ENCODE results near the gene RIPOR3. TPM values are rescaled to one million over a fixed set of nuclear protein-coding genes. Genes with fewer than 3 reads are reported as not detected.
A peak's percentile ranks its signal among the peaks of the same experiment; 100 is the strongest.
"Not testable (repeated sequence)": the region's sequence is repeated elsewhere in the genome, so short reads cannot be mapped to it uniquely, and the experiment has no call there.

RIPOR3 gene
- total RNA-seq, 1 donor from 2014 or later: 0.41 TPM

GRCh38 chr20:50578778-50579165 lies 112.6 kb downstream of the RIPOR3 start:
- no peak for DNase-seq (ENCODE audit: extremely low read depth, low read depth, low spot score)

DNA sequence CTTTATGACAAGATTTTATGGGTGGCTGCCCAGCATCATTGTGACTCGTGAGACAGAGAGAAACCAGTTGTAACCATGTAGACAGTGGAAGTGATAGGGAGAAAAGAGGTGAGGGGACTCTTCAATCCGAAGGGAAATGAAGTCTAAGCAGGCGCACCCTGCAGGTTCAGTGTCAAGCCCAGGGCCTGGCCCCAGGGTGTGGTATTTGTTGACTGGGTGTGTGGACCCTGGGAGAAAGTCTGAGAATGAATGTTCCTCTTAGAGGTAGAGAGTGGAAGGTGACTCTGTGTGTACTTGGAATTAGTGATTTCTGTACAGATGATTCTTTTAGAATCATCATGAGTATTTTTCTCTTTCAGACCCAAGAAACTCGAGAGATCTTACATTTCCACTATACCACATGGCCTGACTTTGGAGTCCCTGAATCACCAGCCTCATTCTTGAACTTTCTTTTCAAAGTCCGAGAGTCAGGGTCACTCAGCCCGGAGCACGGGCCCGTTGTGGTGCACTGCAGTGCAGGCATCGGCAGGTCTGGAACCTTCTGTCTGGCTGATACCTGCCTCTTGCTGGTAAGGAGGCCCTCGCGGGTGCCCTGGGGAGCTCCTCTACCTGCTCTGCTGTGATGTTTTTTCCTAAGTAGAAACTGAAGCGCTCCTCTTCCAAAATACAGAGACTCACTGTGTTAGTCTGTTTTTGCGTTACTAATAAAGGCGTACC lies 113.1 kb downstream of the RIPOR3 start:
- DNase-seq (ENCODE audit: extremely low read depth, low read depth, low spot score): no peak

DNA sequence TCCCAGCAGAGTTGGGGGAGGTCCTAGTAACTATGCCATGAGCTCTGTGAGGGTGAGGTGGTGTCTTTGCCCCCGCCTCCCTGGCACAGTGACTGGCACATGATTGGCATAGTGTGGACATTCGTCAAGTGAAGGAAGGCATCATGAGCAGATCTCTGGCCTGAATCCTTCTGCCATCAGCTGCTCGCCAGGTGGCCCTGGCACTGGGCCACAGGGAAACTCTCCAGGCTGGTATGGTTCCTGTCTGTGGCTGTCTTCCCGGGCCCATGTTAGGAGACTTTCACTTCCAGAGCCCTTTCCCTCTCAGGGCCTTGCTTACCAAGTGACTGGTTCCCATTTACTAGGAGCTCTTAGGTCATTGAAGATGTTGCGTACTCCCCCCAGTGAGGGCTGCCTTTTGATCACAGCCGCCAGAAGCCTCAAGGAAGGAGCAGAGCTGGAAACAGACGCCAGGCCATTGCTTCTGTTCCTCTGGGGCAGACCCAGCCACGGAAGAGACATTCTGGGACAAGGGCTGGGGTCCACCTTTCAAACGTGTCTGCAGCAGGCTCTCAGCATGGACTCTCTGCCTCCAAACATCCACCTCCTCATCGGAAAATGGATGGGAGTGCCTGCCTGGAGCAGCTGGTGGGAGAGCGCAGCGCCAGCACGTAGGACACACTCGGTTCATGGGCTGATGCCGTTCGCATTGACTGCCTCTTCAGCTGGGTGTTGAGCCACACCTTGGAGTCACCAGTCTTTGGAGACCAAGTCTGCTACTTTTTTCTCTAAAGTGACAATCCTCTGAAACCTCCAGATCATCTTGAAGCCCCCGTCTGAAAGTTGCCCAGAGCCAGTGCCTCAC lies 113.9 kb downstream of the RIPOR3 start:
- DNase-seq (ENCODE audit: extremely low read depth, low read depth, low spot score): no peak

DNA sequence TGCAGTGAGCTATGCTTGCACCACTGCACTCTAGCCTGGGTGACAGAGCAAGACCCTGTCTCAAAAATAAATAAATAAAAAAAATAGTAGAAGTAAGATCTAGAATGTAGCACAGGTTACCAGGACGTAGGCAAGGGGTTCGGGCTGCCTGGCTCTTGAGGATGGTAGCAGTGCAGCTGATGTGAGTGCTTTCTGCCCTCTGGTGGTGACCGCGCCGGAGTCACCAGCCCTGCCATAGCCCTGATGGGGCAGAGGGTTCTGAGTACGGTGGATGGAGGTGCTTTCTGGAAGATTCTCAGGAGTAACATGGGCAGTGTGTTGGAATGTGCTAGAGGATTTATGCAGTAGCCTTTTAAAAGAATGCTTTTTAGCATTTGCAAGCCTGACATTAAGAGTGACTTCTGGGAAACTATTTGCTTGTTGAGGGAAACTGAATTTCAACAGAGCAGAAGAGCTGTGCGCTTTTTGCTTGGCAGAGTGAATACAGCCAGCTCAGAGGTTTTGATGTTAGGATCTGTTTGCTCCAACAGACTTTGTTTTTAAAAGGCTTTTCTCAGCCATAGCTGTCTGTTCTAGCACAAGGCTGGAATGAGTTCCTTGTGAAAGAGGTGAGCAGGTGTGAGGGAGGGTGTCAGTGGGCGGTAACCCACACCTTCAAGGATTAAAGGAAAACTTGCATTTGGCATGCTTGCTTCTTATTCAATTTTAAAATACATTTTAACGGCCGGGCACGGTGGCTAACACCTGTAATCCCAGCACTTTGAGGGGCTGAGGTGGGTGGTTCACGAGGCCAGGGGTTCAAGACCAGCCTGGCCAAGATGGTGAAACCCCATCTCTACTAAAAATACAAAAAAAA lies 115.2 kb downstream of the RIPOR3 start:
- DNase-seq (ENCODE audit: extremely low read depth, low read depth, low spot score): no peak

GRCh38 chr20:50574586-50574985 lies 116.8 kb downstream of the RIPOR3 start:
- no peak for DNase-seq (ENCODE audit: extremely low read depth, low read depth, low spot score)

- DNase-seq (ENCODE audit: extremely low read depth, low read depth, low spot score): no peak
Measured at GRCh38 chr20:50574108-50574507, 117.2 kb downstream of the RIPOR3 start.

GRCh38 chr20:50572938-50573777 lies 118.2 kb downstream of the RIPOR3 start:
- no peak for DNase-seq (ENCODE audit: extremely low read depth, low read depth, low spot score)

DNA sequence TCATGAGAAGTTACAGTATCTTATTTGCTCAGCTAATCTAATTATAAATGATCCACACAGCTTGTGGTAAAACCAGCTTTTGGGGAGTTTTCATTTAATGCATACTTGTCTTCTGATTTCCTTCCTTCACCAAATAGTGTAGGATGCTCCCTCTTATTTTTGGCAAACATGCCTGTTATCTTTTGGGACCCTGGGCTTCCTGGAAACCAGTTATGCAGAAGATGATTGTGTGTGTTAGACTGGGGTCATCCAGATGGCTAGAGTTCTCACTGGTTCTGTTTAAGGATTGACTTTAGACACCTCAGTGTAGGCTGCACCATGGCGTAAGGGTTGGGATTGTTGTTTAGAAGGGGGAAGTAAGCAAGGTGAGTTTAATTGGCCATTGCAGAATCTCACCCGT lies 119.9 kb downstream of the RIPOR3 start:
- no peak for DNase-seq (ENCODE audit: extremely low read depth, low read depth, low spot score)

- DNase-seq (ENCODE audit: extremely low read depth, low read depth, low spot score): no peak
Measured at GRCh38 chr20:50569864-50570836, 121.2 kb downstream of the RIPOR3 start.

DNA sequence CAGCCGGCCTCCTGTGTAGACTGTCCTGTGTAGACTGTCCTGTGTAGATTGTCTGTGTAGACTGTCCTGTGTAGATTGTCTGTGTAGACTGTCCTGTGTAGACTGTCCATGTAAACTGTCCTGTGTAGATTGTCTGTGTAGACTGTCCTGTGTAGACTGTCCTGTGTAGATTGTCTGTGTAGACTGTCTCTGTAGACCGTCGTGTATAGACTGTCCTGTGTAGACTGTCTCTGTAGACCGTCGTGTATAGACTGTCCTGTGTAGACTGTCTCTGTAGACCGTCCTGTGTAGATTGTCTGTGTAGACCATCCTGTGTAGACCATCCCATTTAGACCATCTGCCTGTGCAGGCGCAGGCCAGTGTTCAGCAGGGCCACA lies 121.9 kb downstream of the RIPOR3 start:
- not testable (repeated sequence) for DNase-seq (ENCODE audit: extremely low read depth, low read depth, low spot score)

GRCh38 chr20:50568549-50568942 lies 122.8 kb downstream of the RIPOR3 start:
- no peak for DNase-seq (ENCODE audit: extremely low read depth, low read depth, low spot score)

DNA sequence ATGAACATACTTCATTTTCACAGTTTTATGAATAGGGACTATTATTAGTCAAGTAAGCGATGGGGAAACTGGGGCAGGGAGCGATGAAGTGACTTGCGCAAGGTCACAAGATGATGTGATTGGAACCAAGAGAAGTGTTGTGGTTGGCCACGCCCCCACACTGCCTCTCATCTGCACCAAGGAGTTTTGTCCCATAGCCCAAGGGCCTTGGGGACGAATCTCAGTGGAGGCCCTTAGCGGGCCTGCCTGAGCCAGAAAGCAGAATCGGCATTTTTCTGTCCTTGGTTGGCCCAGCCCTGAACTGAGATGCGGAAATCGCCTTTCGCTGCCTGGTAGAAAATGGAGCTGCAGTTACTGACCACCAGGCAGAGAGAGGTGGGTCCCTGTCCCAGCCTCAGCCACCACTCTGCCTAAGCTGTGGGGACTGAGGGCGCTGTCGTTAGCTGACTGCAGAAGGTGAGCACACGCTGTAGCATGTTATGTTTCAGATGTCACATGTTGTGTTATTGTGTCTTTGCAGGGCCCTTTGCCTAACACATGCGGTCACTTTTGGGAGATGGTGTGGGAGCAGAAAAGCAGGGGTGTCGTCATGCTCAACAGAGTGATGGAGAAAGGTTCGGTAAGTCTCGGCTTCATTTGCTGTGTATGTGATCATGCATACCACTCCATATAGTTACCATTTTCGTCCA lies 123.3 kb downstream of the RIPOR3 start:
- DNase-seq (ENCODE audit: extremely low read depth, low read depth, low spot score): no peak

GRCh38 chr20:50565871-50566270 lies 125.5 kb downstream of the RIPOR3 start:
- no peak for DNase-seq (ENCODE audit: extremely low read depth, low read depth, low spot score)

DNA sequence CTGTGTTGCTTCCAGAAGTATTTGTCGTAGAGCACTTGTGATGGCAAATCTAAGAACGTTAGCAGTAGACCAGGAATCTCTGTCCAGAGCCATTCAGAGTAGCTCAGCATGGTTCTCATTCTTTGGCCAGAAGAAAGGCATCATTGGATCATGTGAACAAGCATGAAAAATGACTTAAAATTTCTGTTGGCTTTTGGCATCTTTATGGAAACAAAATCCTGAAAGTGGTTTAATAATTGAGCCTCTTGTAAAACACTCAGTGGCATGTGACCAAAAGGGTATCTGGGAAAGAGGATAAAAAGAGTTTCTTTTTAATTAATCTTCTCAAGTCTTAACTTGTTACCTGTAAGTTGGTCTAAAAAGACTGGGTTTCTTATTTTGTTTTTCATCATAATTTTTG lies 126.0 kb downstream of the RIPOR3 start:
- DNase-seq (ENCODE audit: extremely low read depth, low read depth, low spot score): no peak

DNA sequence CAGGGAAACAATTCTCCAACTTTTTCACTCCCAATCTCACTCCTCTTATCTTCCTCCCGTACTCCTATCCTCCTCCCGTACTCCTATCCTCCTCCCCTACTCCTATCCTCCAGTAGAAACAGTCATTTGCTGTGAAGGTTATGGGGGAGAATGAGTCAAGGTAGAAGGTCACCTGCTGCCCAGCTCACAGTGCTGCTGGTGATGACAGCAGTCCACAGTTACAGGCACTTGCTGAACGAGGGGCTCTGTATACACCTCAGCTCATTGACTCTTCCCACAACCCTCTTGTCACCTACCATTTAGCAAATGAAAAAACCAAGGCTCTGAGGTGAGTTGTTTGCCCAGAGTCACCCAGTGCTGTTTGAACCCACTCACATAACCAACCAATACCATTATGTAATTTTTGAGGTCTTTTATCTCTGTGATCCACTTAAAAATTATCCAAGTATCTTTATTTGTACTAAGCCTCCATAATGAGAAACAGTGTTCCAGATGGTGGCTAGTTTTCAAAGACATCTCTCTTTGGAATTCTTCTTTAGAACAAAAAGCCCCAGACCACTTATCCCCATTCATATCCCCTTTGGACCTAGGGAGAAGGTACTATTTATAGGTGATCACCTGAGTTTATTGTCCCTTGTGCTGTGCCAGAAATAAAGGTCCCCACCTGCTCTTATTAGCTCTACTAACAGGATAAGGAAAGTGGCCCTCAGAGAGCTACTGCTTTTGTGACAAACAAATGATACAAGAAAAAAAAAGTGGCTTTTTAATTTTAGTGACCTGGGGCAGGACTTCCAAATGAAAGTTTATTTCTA lies 128.0 kb downstream of the RIPOR3 start:
- DNase-seq (ENCODE audit: extremely low read depth, low read depth, low spot score): no peak

GRCh38 chr20:50562262-50562701 lies 129.1 kb downstream of the RIPOR3 start:
- DNase-seq (ENCODE audit: extremely low read depth, low read depth, low spot score): no peak

GRCh38 chr20:50561379-50562078 lies 129.8 kb downstream of the RIPOR3 start:
- peak; percentile 94 for DNase-seq (ENCODE audit: extremely low read depth, low read depth, low spot score)
